Activated B cell treated with CpG ODN at 0.5 μM for 24 hours (primary cell): ENCODE data around the gene STX7. TPM values are rescaled to one million over a fixed set of nuclear protein-coding genes. Genes with fewer than 3 reads are reported as not detected.

Source experiments
- ATAC-seq: fragments of 200-7000 bp; cut with Tn5 transposase; one replicate; pipeline ENCODE4 v1.10.0; 2021; ENCODE audit warnings: low read depth, mild to moderate bottlenecking, moderate library complexity
- CTCF ChIA-PET: fragments of 350-600 bp; sonication (Branson Sonifier 250); formaldehyde crosslinking; loops from one replicate; lab custom pipeline; 2021; ENCODE audit warnings: antibody characterized with exemption; lab: Charles Lee
- POLR2A ChIA-PET: fragments of 350-600 bp; sonication (Branson Sonifier 250); formaldehyde crosslinking; loops from one replicate; lab custom pipeline; 2021; ENCODE audit warnings: antibody characterized with exemption; lab: Charles Lee
- DNase-seq: peaks from one replicate; pipeline ENCODE4 v3.0.0; 2022
- H3K27ac Mint-ChIP-seq: one replicate; pipeline ENCODE4 v1.8.0; 2020; ENCODE audit warnings: mixed read lengths
- H3K27me3 Mint-ChIP-seq: one replicate; pipeline ENCODE4 v1.8.0; 2021; ENCODE audit warnings: mixed read lengths
- H3K36me3 Mint-ChIP-seq: one replicate; pipeline ENCODE4 v1.8.0; 2021; ENCODE audit warnings: low read depth, mixed read lengths
- H3K4me1 Mint-ChIP-seq: one replicate; pipeline ENCODE4 v1.8.0; 2021; ENCODE audit warnings: mixed read lengths
- H3K4me3 Mint-ChIP-seq: one replicate; pipeline ENCODE4 v1.8.0; 2020; ENCODE audit warnings: mild to moderate bottlenecking, mixed read lengths
- H3K9me3 Mint-ChIP-seq: one replicate; pipeline ENCODE4 v1.8.0; 2020; ENCODE audit warnings: mixed read lengths
- CTCF ChIP-seq: fragments of 200-600 bp; IDR thresholded peaks from one replicate; pipeline ENCODE4 v1.8.0; 2022; ENCODE audit warnings: antibody characterized with exemption, mild to moderate bottlenecking
- intact Hi-C: fragments of 100-400 bp; cut with micrococcal nuclease; formaldehyde crosslinking; loops from one replicate; pipeline ENCODE4 v1.15.1; 2024
- total RNA-seq: library from RNA; stranded (reverse); gene quantifications from 2 replicates; pipeline ENCODE4 v1.2.3, GENCODE V29; 2022

The STX7 gene
- total RNA-seq, 1 donor from 2014 or later, result 138 TPM

- ChIA-PET POLR2A (interaction anchor here (0.6 to 6.1 kb wide), 14 partner anchors 10 to 319 kb away, joined by 3 to 78 read pairs (median 6); partner anchors contain the start of genes RPS12 and STX7), CTCF (interaction anchor here (0.6 to 3.9 kb wide), 7 partner anchors 10 to 216 kb away, joined by 5 to 38 read pairs (median 5); partner anchors contain the start of gene STX7)
- ATAC-seq, result peak; percentile 45
- Mint-ChIP-seq H3K27ac (no peak overlapping the region), H3K9me3 (no peaks in the 10 kb centered on the region), H3K4me1 (peaks cover 64% of the 10 kb centered on the region), H3K36me3 (peaks cover 47% of the 10 kb centered on the region), H3K27me3 (no peaks in the 10 kb centered on the region), H3K4me3 (peak overlapping the region; percentile 74)
- TF ChIP-seq CTCF, result no peak
- intact Hi-C loops, result loop anchor here (1.0 to 5.0 kb wide), 3 partner anchors 18 to 808 kb away; partner anchors contain the start of gene STX7
- DNase-seq, result no peak
These were observed 17.3 kb downstream of the STX7 start for GRCh38 chr6:132495604-132496079.

GRCh38 chr6:132494954-132495353, 18.0 kb downstream of the STX7 start:
- no peak for TF ChIP-seq CTCF
- no peaks in the 10 kb centered on the region for H3K27me3 Mint-ChIP-seq
- peak overlapping the region; percentile 74 for H3K4me3 Mint-ChIP-seq
- DNase-seq (no peak), ATAC-seq (no peak)
- H3K27ac Mint-ChIP-seq, result no peak overlapping the region
- H3K4me1 Mint-ChIP-seq, result peaks cover 57% of the 10 kb centered on the region
- H3K36me3 Mint-ChIP-seq, result peaks cover 42% of the 10 kb centered on the region
- no peaks in the 10 kb centered on the region for H3K9me3 Mint-ChIP-seq
- intact Hi-C loops, result loop anchor here (1.0 to 5.0 kb wide), 3 partner anchors 18 to 808 kb away; partner anchors contain the start of gene STX7
- POLR2A ChIA-PET, result interaction anchor here (0.6 to 6.1 kb wide), 11 partner anchors 10 to 320 kb away, joined by 3 to 78 read pairs (median 6); partner anchors contain the start of genes RPS12 and STX7
- CTCF ChIA-PET, result interaction anchor here (0.6 to 3.9 kb wide), 5 partner anchors 10 to 215 kb away, joined by 5 to 38 read pairs (median 6); partner anchors contain the start of gene STX7

GRCh38 chr6:132491881-132492280, 21.0 kb downstream of the STX7 start:
- no peak overlapping the region for H3K4me3 Mint-ChIP-seq
- no peak for TF ChIP-seq CTCF
- H3K27me3 Mint-ChIP-seq, result no peaks in the 10 kb centered on the region
- DNase-seq, result no peak
- ATAC-seq, result no peak
- peaks cover 45% of the 10 kb centered on the region for H3K4me1 Mint-ChIP-seq
- POLR2A ChIA-PET, result interaction anchor here (0.9 to 6.1 kb wide), 2 partner anchors 19 to 21 kb away, joined by 3 to 78 read pairs; partner anchors contain the start of gene STX7
- no peaks in the 10 kb centered on the region for H3K9me3 Mint-ChIP-seq
- CTCF ChIA-PET, result interaction anchor here (0.9 to 1.0 kb wide), 2 partner anchors 99 to 192 kb away, joined by 3 read pairs; no protein-coding TSS in a partner anchor
- intact Hi-C loops, result no loop called here
- no peak overlapping the region for H3K27ac Mint-ChIP-seq
- H3K36me3 Mint-ChIP-seq, result peaks cover 36% of the 10 kb centered on the region

- DNase-seq, result no peak
- Mint-ChIP-seq H3K36me3 (peaks cover 37% of the 10 kb centered on the region), H3K27ac (no peak overlapping the region), H3K4me3 (no peak overlapping the region), H3K4me1 (peaks cover 41% of the 10 kb centered on the region), H3K27me3 (no peaks in the 10 kb centered on the region), H3K9me3 (no peaks in the 10 kb centered on the region)
- no peak for TF ChIP-seq CTCF
- CTCF ChIA-PET, result no interaction called here
- intact Hi-C loops, result no loop called here
- POLR2A ChIA-PET, result interaction anchor here (4.9 to 6.1 kb wide), 2 partner anchors 21 to 22 kb away, joined by 78 to 79 read pairs; partner anchors contain the start of gene STX7
- peak; percentile 47 for ATAC-seq
These were observed 21.6 kb downstream of the STX7 start for GRCh38 chr6:132491303-132491702.
